Measurements from ENCODE around the gene SYT13. TPM values are rescaled to one million over a fixed set of nuclear protein-coding genes. Genes with fewer than 3 reads are reported as not detected.
A peak's percentile ranks its signal among the peaks of the same experiment; 100 is the strongest.

The SYT13 gene
- total RNA-seq, 2 donors from 2014 or later, result 23.4 to 31.5 TPM

DNA sequence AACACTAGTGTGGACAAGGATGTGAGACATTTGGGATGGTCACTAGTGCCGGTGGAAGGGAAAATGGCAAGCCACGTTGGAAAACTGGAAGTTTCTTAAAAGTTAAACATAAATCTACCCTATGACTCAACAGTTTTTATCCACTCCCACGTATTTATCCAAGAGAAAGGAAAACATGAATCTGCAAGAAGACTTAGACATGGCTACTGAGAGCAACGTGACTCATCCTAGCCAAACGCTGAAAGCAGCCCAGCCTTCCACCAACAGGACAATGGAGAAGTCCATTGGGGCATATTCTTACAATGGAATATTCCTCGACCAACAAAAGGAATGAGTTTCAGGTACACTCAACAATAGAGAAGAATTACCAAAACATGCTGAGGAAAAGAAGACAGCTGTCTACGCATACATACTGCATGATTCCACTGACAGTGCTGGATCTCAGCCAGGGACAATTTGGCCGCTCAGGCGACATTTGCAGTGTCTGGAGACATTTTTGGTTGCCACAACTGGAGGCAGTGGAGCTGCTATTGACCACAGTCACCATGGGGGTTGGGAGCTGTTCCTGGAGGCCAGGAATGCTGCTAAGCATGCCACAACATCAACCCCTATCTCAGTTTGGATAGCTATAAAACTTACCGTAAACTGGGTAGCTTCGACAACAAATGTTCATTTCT, 21.2 kb downstream of the SYT13 start:
- Histone ChIP-seq H3K9ac (ENCODE audit: low read depth in 2 of 2, low read length in 2 of 2) (peak overlapping the region in 1 of 2 donors; percentile 71), H3K27ac (peak overlapping the region; percentile 78), H3K9me3 (no peaks in the 10 kb centered on the region), H3K4me3 (no peak overlapping the region), H3K4me1 (peaks cover 2% of the 10 kb centered on the region), H3K36me3 (no peaks in the 10 kb centered on the region), H3K27me3 (no peaks in the 10 kb centered on the region)
- no peak for DNase-seq
- TF ChIP-seq, protein P1, sequence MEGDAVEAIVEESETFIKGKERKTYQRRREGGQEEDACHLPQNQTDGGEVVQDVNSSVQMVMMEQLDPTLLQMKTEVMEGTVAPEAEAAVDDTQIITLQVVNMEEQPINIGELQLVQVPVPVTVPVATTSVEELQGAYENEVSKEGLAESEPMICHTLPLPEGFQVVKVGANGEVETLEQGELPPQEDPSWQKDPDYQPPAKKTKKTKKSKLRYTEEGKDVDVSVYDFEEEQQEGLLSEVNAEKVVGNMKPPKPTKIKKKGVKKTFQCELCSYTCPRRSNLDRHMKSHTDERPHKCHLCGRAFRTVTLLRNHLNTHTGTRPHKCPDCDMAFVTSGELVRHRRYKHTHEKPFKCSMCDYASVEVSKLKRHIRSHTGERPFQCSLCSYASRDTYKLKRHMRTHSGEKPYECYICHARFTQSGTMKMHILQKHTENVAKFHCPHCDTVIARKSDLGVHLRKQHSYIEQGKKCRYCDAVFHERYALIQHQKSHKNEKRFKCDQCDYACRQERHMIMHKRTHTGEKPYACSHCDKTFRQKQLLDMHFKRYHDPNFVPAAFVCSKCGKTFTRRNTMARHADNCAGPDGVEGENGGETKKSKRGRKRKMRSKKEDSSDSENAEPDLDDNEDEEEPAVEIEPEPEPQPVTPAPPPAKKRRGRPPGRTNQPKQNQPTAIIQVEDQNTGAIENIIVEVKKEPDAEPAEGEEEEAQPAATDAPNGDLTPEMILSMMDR (IDR thresholded peaks at IDR 0.05), result no peak
- intact Hi-C loops (cut with DNase I), result no loop called here

DNA sequence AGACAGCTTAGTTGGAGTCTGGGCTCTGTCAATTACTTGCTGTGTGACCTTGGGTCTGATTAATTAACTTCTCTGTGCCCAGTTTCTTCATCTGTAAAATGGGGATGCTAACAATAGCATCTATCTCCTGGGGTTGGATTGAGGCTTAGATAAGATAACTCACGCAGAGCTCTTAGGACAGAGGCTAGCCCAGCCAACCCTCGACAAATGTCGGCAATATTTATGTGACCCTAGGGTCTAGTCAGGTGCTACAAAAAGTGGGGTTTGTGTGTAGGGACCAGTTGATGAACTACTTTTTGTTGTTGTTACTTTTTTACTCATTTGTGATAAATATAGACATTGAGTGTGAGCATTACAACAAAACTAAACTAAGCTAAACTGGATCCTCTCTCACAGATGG, 22.4 kb downstream of the SYT13 start:
- DNase-seq, result no peak
- intact Hi-C loops (cut with DNase I), result no loop called here
- H3K27ac ChIP-seq, result no peak overlapping the region

DNA sequence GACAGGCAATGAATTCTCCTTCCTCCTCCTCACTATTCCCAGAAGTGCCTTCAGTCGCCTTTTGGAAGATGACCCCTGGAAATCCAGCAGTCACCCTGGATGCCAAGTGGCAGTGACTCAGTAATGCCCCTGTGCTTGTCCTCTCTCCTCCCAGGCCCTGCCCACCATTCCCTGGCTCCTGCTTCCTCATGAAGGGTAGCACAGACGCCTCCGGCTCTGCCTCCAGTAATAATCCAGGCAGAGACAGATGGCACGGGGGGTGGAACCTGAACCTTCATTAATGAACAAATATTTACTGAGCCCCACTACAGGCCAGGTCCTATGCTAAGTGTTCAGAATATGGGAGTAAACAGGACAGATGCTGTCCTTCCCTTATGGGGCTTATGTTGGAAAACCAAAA, 23.2 kb downstream of the SYT13 start:
- H3K36me3 ChIP-seq, result no peaks in the 10 kb centered on the region
- intact Hi-C loops (cut with DNase I), result no loop called here
- H3K4me3 ChIP-seq, result no peak overlapping the region
- no peak for DNase-seq
- H3K27me3 ChIP-seq, result no peaks in the 10 kb centered on the region
- TF ChIP-seq, protein P1 (IDR thresholded peaks at IDR 0.05), result no peak
- peaks cover 2% of the 10 kb centered on the region for H3K4me1 ChIP-seq
- H3K27ac ChIP-seq, result no peak overlapping the region
- H3K9ac ChIP-seq (ENCODE audit: low read depth in 2 of 2, low read length in 2 of 2), result no peak overlapping the region
- H3K9me3 ChIP-seq, result no peaks in the 10 kb centered on the region

More for the DNA sequence above, 22.4 kb downstream of the SYT13 start:
- no peaks in the 10 kb centered on the region for H3K36me3 ChIP-seq
- TF ChIP-seq, protein P1 (IDR thresholded peaks at IDR 0.05), result no peak
- no peak overlapping the region for H3K4me3 ChIP-seq
- no peaks in the 10 kb centered on the region for H3K27me3 ChIP-seq
- peaks cover 2% of the 10 kb centered on the region for H3K4me1 ChIP-seq
- no peak overlapping the region for H3K9ac ChIP-seq (ENCODE audit: low read depth in 2 of 2, low read length in 2 of 2)
- no peaks in the 10 kb centered on the region for H3K9me3 ChIP-seq

DNA sequence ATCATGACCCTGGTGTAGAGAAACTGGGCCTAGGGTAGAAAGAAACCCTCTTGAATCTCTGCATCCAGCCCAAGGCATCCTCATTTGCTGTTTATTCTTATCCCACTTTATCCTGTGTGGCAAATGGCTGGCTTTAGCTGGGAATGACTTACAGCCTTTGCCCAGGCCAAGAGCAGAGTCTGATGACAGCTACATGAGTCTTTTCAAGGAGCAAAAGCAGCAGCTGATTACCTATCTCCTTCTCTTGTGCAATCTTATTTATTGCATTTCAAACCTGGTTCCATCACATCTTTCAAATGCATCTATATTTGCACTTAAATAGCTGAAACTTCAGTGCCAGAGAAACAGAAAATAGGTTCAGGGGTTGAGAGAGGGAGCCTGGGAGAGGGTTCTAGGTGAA, 26.1 kb downstream of the SYT13 start:
- TF ChIP-seq, protein P1 (IDR thresholded peaks at IDR 0.05), result no peak
- Histone ChIP-seq H3K27ac (peak overlapping the region; percentile 55), H3K9ac (ENCODE audit: low read depth in 2 of 2, low read length in 2 of 2) (no peak overlapping the region), H3K9me3 (no peaks in the 10 kb centered on the region), H3K36me3 (no peaks in the 10 kb centered on the region), H3K4me3 (no peak overlapping the region), H3K4me1 (no peaks in the 10 kb centered on the region), H3K27me3 (no peaks in the 10 kb centered on the region)
- DNase-seq, result no peak
- intact Hi-C loops (cut with DNase I), result no loop called here

DNA sequence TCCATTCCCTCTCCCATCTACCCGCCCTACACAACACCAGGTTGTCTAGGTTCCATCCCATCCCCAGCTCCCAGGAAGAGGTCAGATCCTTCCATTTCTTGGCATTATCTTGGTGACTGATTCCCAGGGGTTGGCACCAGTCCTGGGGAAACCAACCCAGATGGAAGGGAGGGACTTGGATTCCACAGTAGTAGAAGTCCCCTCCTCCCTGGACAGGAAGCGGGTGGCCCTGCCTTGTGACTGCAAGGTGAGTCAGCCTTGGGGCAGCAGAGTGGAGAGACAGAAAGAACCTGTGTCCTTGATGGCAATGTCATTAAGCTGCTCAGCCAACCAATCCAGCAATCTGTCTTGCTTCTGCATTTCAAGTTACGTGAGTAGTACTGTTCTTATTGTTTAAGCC, 26.5 kb downstream of the SYT13 start:
- Histone ChIP-seq H3K27me3 (no peaks in the 10 kb centered on the region), H3K27ac (peak overlapping the region; percentile 55), H3K36me3 (no peaks in the 10 kb centered on the region), H3K4me3 (no peak overlapping the region), H3K9ac (ENCODE audit: low read depth in 2 of 2, low read length in 2 of 2) (no peak overlapping the region), H3K9me3 (no peaks in the 10 kb centered on the region), H3K4me1 (no peaks in the 10 kb centered on the region)
- DNase-seq, result peak; percentile 74
- intact Hi-C loops (cut with DNase I), result loop anchor here (10.0 kb wide), 1 partner anchor 75 kb away; no protein-coding TSS in a partner anchor
- TF ChIP-seq, protein P1 (IDR thresholded peaks at IDR 0.05), result no peak
